Neural crest cell (in vitro differentiated cells): ENCODE data around the gene EPB41L4A. TPM values are rescaled to one million over a fixed set of nuclear protein-coding genes. Genes with fewer than 3 reads are reported as not detected.
A peak's percentile ranks its signal among the peaks of the same experiment; 100 is the strongest.

Experiments
- DNase-seq: peaks from one replicate; pipeline ENCODE4 v3.0.0; 2021; ENCODE audit warnings: low read depth, mixed read lengths, low spot score
- H3K27ac Mint-ChIP-seq: one replicate; pipeline ENCODE4 v1.8.0; 2021; ENCODE audit warnings: mild to moderate bottlenecking, mixed read lengths; ENCODE audit not compliant: unreplicated experiment
- H3K27me3 Mint-ChIP-seq: 2 replicates; pipeline ENCODE4 v1.8.0; 2021; ENCODE audit warnings: low read depth, mild to moderate bottlenecking, mixed read lengths
- H3K36me3 Mint-ChIP-seq: 2 replicates; pipeline ENCODE4 v1.8.0; 2021; ENCODE audit warnings: low read depth, mild to moderate bottlenecking, mixed read lengths
- H3K4me1 Mint-ChIP-seq: 2 replicates; pipeline ENCODE4 v1.8.0; 2021; ENCODE audit warnings: mixed read lengths
- H3K4me3 Mint-ChIP-seq: one replicate; pipeline ENCODE4 v1.8.0; 2021; ENCODE audit warnings: mild to moderate bottlenecking, mixed read lengths
- H3K9me3 Mint-ChIP-seq: 2 replicates; pipeline ENCODE4 v1.8.0; 2021; ENCODE audit warnings: mixed read lengths
- CTCF ChIP-seq: fragments of 200-600 bp; sonication (generic); conservative IDR thresholded peaks from 2 replicates; pipeline ENCODE4 v1.5.0; 2021; ENCODE audit warnings: antibody characterized with exemption, mild to moderate bottlenecking
- total RNA-seq: library from RNA; stranded (reverse); gene quantifications from 2 replicates; pipeline ENCODE4 v1.2.1, GENCODE V29; 2021

The EPB41L4A gene
- total RNA-seq, 1 donor from 2014 or later = 10.8 TPM

GRCh38 chr5:112253478-112254250 is 165.4 kb downstream of the EPB41L4A start:
- Mint-ChIP-seq H3K27me3 (no peaks in the 10 kb centered on the region), H3K4me1 (no peaks in the 10 kb centered on the region), H3K4me3 (no peak overlapping the region), H3K9me3 (no peaks in the 10 kb centered on the region), H3K27ac (no peak overlapping the region), H3K36me3 (no peaks in the 10 kb centered on the region)
- DNase-seq = no peak
- TF ChIP-seq CTCF = no peak

GRCh38 chr5:112250551-112250950 is 168.5 kb downstream of the EPB41L4A start:
- Mint-ChIP-seq H3K27ac (no peak overlapping the region), H3K9me3 (no peaks in the 10 kb centered on the region), H3K27me3 (no peaks in the 10 kb centered on the region), H3K4me1 (peaks cover 13% of the 10 kb centered on the region), H3K36me3 (no peaks in the 10 kb centered on the region), H3K4me3 (no peak overlapping the region)
- no peak for TF ChIP-seq CTCF
- DNase-seq = no peak

- Mint-ChIP-seq H3K27ac (no peak overlapping the region), H3K4me3 (no peak overlapping the region), H3K27me3 (no peaks in the 10 kb centered on the region), H3K36me3 (no peaks in the 10 kb centered on the region), H3K4me1 (peaks cover 16% of the 10 kb centered on the region), H3K9me3 (no peaks in the 10 kb centered on the region)
- no peak for TF ChIP-seq CTCF
- DNase-seq = no peak
Measured at GRCh38 chr5:112248623-112249022, 170.5 kb downstream of the EPB41L4A start.

- no peak for DNase-seq
- H3K27ac Mint-ChIP-seq = no peak overlapping the region
- no peaks in the 10 kb centered on the region for H3K9me3 Mint-ChIP-seq
- H3K4me3 Mint-ChIP-seq = no peak overlapping the region
- H3K27me3 Mint-ChIP-seq = no peaks in the 10 kb centered on the region
- H3K4me1 Mint-ChIP-seq = peaks cover 16% of the 10 kb centered on the region
- TF ChIP-seq CTCF = no peak
- no peaks in the 10 kb centered on the region for H3K36me3 Mint-ChIP-seq
Measured at GRCh38 chr5:112247960-112248359, 171.1 kb downstream of the EPB41L4A start.

GRCh38 chr5:112245656-112246055 is 173.4 kb downstream of the EPB41L4A start:
- no peak for DNase-seq
- no peak overlapping the region for H3K27ac Mint-ChIP-seq

More at GRCh38 chr5:112245656-112246055, 173.4 kb downstream of the EPB41L4A start:
- peaks cover 16% of the 10 kb centered on the region for H3K4me1 Mint-ChIP-seq
- H3K9me3 Mint-ChIP-seq = no peaks in the 10 kb centered on the region
- peak overlapping the region; percentile 35 for H3K4me3 Mint-ChIP-seq
- no peaks in the 10 kb centered on the region for H3K36me3 Mint-ChIP-seq
- no peaks in the 10 kb centered on the region for H3K27me3 Mint-ChIP-seq
- TF ChIP-seq CTCF = no peak
